HG03575 (cell line): ENCODE data around the gene CCDC27.
"Not testable (repeated sequence)": the region's sequence is repeated elsewhere in the genome, so short reads cannot be mapped to it uniquely, and the experiment has no call there.

Experiments
- ATAC-seq: cut with Tn5 transposase; IDR thresholded peaks from one replicate; pipeline ENCODE4 v1.9.1; 2021; ENCODE audit not compliant: unreplicated experiment, insufficient number of reproducible peaks, low FRiP score; ENCODE audit errors: extremely low read depth

CCDC27 gene

GRCh38 chr1:3717041-3717714, 35.1 kb upstream of the CCDC27 start:
- ATAC-seq, result no peak

GRCh38 chr1:3717715-3718601, 34.3 kb upstream of the CCDC27 start:
- ATAC-seq, result no peak

DNA sequence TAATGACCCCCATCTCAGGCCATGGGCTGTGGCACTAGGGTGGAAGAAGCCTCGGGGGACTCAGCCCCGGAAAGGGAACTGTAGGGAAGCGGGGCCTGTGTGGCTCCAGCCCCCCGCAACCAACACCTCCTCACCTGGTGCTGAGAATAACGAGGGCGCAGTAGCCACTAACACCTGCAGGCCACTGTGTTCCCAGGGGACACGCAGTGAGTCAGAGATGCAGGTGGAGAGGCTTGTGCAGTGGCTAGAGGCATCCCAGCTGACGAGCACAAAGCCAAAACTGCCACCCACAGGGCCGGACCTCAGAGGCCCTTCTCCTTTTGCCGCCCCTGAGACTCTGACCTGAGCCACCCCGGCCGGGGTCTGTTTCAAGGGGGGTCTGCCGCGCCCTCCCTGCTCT, 33.5 kb upstream of the CCDC27 start:
- ATAC-seq, result no peak

DNA sequence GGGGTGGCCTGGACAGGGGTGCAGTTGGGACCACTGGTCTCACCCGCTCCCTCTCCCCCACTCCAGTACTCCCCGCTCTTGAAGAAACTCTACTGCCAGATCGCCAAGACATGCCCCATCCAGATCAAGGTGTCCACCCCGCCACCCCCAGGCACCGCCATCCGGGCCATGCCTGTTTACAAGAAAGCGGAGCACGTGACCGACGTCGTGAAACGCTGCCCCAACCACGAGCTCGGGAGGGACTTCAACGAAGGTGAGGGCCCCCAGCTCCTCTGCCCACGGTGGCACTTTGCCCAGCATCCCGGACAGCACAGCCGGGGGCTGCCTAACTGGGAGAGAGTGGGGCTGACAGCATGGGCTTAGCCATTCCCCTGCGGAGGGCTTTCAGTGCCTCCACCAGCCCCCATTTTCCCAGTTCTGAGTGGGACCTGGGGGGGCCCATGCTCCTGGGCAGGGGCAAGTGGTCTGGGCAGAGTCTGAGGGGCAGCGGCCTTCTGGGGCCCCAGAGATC, 30.2 kb upstream of the CCDC27 start:
- ATAC-seq, result no peak

DNA sequence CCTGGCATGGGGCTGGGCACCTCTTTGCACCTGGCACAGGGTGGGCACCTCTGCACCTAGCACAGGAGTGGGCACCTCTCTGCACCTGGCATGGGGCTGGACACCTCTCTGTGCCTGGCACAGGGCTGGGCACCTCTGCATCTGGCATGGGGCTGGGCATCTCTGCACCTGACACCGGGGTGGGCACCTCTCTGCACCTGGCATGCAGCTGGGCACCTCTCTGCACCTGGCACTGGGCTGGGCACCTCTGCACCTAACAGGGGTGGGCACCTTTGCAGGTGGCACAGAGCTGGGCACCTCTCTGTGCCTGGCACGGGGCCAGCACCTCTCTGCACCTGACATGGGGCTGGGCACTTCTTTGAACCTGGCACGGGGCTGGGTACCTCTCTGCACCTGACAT, 29.4 kb upstream of the CCDC27 start:
- no peak for ATAC-seq

DNA sequence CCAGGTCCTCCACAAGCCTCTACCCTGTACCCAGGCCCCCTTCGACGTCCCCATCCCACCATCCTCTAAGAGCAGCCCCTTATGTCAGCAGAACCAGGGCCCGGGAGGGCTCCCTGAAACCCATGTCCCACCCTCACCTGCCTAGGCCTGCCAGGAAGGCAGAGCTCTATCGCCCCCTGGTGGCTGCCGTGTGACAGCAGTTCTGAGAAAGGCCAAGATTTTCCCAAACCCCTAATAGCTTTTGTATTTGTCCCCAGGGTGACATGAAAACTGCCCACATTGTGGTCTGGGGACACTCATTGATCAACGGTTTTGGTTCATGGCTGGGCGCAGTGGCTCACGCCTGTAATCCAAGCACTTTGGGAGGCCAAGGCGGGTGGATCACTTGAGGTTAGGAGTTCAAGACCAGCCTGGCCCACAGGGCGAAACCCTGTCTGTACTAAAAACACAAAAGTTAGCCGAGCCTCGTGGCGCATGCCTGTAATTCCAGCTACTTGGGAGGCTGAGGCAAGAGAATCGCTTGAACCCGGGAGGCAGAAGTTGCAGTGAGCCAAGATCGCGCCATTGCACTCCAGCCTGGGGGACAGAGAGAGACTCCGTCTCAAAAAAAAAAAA, 27.7 kb upstream of the CCDC27 start:
- ATAC-seq, result not testable (repeated sequence)

DNA sequence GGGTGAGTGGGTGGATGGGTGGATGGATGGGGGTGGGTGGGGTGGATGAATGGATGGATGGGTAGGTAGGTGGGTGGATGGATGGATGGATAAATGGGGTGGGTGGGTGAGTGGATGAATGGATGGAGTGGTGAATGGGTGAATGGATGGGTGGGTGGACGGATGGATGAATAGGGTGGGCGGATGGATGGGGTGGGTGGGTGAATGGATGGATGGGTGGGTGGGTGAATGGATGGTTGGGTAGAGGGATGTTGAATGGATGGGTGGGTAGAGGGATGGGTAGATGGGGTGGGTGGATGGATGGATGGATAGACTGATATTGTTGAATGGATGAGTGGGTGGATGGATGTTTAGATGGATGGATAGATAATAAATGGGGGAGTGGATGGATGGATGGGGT, 26.9 kb upstream of the CCDC27 start:
- ATAC-seq, result no peak

DNA sequence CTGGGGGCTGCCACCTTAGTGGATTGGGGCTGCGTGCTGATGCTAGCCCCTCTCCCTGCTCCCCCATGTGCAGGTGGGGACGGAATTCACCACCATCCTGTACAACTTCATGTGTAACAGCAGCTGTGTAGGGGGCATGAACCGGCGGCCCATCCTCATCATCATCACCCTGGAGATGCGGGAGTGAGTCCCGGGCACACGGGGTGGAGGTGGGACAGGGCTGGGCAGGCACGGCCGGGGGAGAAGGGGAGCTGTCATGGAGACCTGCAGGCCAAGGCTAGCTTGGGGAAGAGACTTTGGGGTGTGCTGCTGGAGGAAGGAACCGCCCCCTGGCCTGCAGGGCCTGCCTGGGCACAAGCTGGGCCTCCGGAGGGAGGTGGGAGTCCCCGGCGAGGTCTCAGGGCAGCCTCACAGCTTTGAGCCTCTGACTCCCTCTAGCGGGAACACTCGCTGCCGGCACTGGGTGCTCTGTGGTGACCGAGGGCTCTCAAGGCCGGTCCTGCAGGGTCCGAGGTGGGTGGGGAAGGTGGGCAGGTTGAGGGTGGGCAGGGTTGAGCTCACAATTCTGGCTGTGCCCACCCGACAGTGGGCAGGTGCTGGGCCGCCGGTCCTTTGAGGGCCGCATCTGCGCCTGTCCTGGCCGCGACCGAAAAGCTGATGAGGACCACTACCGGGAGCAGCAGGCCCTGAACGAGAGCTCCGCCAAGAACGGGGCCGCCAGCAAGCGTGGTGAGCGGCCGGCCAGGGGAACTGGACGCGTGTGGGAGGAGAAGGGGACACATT, 25.0 kb upstream of the CCDC27 start:
- no peak for ATAC-seq

GRCh38 chr1:3727825-3728776, 24.1 kb upstream of the CCDC27 start:
- ATAC-seq, result no peak

- no peak for ATAC-seq
These were observed 22.4 kb upstream of the CCDC27 start for GRCh38 chr1:3729594-3730542.

DNA sequence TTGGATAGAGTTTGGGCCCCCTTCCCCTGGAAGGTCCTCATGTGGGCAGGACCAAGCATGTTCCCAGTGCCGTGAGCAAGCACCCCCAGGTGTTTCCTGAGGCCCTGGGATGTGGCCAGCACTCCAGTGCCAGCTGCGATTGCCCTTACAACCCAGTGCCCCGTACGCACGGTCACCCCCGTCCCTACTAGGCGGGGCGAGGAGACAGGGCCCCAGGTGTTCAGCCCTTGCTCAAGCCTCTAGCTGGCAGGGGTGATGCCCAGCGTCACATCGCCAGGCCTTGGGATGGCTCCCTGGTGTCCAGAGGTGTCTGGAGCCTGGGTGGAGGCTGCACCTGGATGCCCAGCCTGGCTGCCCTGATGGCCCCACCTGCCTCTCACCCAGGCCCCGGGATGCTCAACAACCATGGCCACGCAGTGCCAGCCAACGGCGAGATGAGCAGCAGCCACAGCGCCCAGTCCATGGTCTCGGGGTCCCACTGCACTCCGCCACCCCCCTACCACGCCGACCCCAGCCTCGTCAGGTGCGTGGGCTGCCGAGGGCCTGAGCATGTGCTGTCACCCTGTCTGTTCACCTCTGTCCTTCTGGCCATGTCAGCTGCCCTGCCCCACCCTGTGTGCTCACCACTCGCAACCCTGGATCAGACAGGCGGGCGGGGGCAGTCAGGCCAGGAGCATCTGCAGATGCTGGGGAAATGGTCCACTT, 21.6 kb upstream of the CCDC27 start:
- ATAC-seq, result no peak

- no peak for ATAC-seq
These were observed 20.4 kb upstream of the CCDC27 start for GRCh38 chr1:3731583-3732433.

DNA sequence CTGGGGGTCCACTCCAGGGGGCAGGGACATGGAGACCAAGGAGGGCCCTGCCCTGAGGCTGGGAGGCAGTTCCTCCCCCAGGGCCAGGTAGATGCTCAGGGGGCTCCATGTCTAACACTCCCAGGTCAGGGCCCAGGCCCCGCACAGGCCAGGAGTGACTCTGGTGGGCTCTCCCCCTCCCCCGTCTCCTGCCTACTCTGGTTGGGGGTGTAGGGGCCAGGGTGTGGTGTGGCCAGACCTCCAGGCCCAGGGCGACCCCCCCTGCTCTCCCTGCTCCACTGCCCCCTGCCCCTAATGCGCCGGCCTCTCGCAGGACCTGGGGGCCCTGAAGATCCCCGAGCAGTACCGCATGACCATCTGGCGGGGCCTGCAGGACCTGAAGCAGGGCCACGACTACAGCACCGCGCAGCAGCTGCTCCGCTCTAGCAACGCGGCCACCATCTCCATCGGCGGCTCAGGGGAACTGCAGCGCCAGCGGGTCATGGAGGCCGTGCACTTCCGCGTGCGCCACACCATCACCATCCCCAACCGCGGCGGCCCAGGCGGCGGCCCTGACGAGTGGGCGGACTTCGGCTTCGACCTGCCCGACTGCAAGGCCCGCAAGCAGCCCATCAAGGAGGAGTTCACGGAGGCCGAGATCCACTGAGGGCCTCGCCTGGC, 19.7 kb upstream of the CCDC27 start:
- no peak for ATAC-seq

- ATAC-seq, result no peak
These were observed 19.0 kb upstream of the CCDC27 start for GRCh38 chr1:3733094-3733882.
